ENCODE results near the gene KIAA2012. TPM values are rescaled to one million over a fixed set of nuclear protein-coding genes. Genes with fewer than 3 reads are reported as not detected.
A peak's percentile ranks its signal among the peaks of the same experiment; 100 is the strongest.

KIAA2012 gene
- total and polyA plus RNA-seq, 2 experiments from 2014 or later: 0.24 TPM; not detected in 1

DNA sequence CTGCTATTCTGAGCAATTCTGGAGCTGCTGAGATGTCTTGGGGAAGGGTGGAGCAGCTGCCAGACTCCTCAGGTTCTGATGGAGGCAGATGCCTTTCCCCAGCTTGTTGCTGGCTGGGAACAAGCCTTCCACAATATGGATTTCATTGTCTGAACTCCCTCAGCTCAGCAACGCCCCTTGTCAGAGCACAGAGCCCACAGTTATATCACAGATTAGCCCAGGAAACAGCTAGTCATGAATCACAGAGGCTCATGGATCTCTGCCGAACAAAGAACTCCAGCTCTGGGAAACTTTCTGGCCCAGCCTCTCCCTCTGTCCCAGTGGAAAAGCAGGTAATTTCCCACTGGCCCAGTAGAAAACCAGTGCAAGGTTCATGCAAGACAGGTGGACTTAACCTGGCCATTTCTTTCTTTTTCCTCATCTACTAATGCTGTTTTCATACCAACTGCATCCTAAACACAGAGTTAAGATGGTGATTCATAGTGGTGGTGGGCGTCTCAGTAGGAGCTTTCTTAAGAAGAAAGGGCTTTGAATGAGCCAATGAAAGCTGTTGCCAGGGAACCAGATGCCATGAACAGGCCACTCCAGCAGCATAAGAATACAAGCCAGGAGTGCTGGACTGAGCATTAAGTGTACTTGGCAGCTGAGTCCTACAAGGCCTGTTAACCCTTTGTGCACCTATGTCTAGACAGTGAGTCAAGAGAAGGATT, 8.7 kb upstream of the KIAA2012 start:
- no peak for TF ChIP-seq CTCF (IDR thresholded peaks at IDR 0.05; ENCODE audit: low read depth, low read length)
- no peaks in the 10 kb centered on the region for H3K9me3 ChIP-seq (ENCODE audit: low read depth)
- no peak overlapping the region for H3K4me3 ChIP-seq
- H3K27ac ChIP-seq: no peak overlapping the region
- DNase-seq (ENCODE audit: low read depth in 1 of 2, low spot score in 1 of 2): peak; percentile 44 to 86
- H3K4me1 ChIP-seq (ENCODE audit: low read depth): no peaks in the 10 kb centered on the region
- H3K27me3 ChIP-seq: no peaks in the 10 kb centered on the region
- no peaks in the 10 kb centered on the region for H3K36me3 ChIP-seq

GRCh38 chr2:202064881-202065230, 8.2 kb upstream of the KIAA2012 start:
- H3K27me3 ChIP-seq: no peaks in the 10 kb centered on the region
- H3K27ac ChIP-seq: no peak overlapping the region
- no peak for TF ChIP-seq CTCF (IDR thresholded peaks at IDR 0.05; ENCODE audit: low read depth, low read length)
- no peak for DNase-seq (ENCODE audit: low read depth in 1 of 2, low spot score in 1 of 2)
- no peak overlapping the region for H3K4me3 ChIP-seq
- no peaks in the 10 kb centered on the region for H3K36me3 ChIP-seq
- H3K4me1 ChIP-seq (ENCODE audit: low read depth): peaks cover 5% of the 10 kb centered on the region
- H3K9me3 ChIP-seq (ENCODE audit: low read depth): no peaks in the 10 kb centered on the region

- no peaks in the 10 kb centered on the region for H3K9me3 ChIP-seq (ENCODE audit: low read depth)
- TF ChIP-seq CTCF (IDR thresholded peaks at IDR 0.05; ENCODE audit: low read depth, low read length): no peak
- H3K4me3 ChIP-seq: no peak overlapping the region
- DNase-seq (ENCODE audit: low read depth in 1 of 2, low spot score in 1 of 2): no peak
- peaks cover 6% of the 10 kb centered on the region for H3K4me1 ChIP-seq (ENCODE audit: low read depth)
- H3K27ac ChIP-seq: no peak overlapping the region
- no peaks in the 10 kb centered on the region for H3K36me3 ChIP-seq
- no peaks in the 10 kb centered on the region for H3K27me3 ChIP-seq
Measured at GRCh38 chr2:202065876-202066275, 7.2 kb upstream of the KIAA2012 start.

- Histone ChIP-seq H3K4me3 (no peak overlapping the region), H3K27ac (no peak overlapping the region), H3K4me1 (ENCODE audit: low read depth) (peaks cover 6% of the 10 kb centered on the region), H3K27me3 (no peaks in the 10 kb centered on the region), H3K9me3 (ENCODE audit: low read depth) (no peaks in the 10 kb centered on the region), H3K36me3 (no peaks in the 10 kb centered on the region)
- no peak for DNase-seq (ENCODE audit: low read depth in 1 of 2, low spot score in 1 of 2)
- no peak for TF ChIP-seq CTCF (IDR thresholded peaks at IDR 0.05; ENCODE audit: low read depth, low read length)
Measured at GRCh38 chr2:202066875-202067274, 6.2 kb upstream of the KIAA2012 start.

DNA sequence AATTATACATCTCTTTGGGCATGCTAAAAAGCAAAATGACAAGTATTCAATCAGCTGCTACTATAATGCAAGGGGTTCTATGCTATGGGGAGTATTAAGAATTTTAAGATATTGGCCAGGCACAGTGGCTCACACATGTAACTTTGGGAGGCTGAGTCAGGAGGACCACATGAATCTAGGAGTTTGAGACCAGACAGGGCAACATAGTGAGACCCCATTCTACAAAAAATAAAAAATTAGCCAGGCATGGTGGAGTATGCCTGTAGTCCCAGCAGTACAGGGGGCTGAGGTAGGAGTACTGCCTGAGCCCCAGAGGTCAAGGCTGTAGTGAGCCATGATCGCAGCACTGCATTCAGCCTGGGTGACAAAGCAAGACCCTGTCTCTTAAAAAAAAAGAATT, 5.5 kb upstream of the KIAA2012 start:
- Histone ChIP-seq H3K4me1 (ENCODE audit: low read depth) (peaks cover 6% of the 10 kb centered on the region), H3K27ac (no peak overlapping the region), H3K27me3 (no peaks in the 10 kb centered on the region), H3K4me3 (no peak overlapping the region), H3K9me3 (ENCODE audit: low read depth) (no peaks in the 10 kb centered on the region), H3K36me3 (no peaks in the 10 kb centered on the region)
- no peak for DNase-seq (ENCODE audit: low read depth in 1 of 2, low spot score in 1 of 2)
- TF ChIP-seq CTCF (IDR thresholded peaks at IDR 0.05; ENCODE audit: low read depth, low read length): no peak

Measured in cardiac muscle cell (in vitro differentiated cells and primary cell).